Sigmoid colon (tissue), 4 donors: Measurements from ENCODE around the gene RGS8.
"Not testable (repeated sequence)": the region's sequence is repeated elsewhere in the genome, so short reads cannot be mapped to it uniquely, and the experiment has no call there.

ENCODE experiments used
- EP300 ChIP-seq, 4 donors: sonication (generic); formaldehyde crosslinking; IDR thresholded peaks; one replicate each; pipeline ENCODE4 v1.6.1; 2017; ENCODE audit warnings: antibody characterized with exemption in 4 of 4
- POLR2A ChIP-seq, 2 donors: fragments of 450-650 bp; IDR thresholded peaks; one replicate each; pipeline ENCODE4 v1.6.1; 2016; ENCODE audit warnings: antibody characterized with exemption in 2 of 2, mild to moderate bottlenecking in 2 of 2, moderate library complexity in 2 of 2
- POLR2AphosphoS5 ChIP-seq, 4 donors: sonication (generic); formaldehyde crosslinking; IDR thresholded peaks; one replicate each; pipeline ENCODE4 v1.6.1; 2017; ENCODE audit warnings: antibody characterized with exemption in 4 of 4
- TF ChIP-seq, protein P1 (sequence below), 4 experiments: fragments of 450-650 bp in 3 of 4; fragments of 200-600 bp in 1 of 4; IDR thresholded peaks; one replicate each; pipeline ENCODE4 v1.5.1; 2016 to 2019; ENCODE audit warnings: antibody characterized with exemption in 4 of 4, mild to moderate bottlenecking in 3 of 4, moderate library complexity in 2 of 4

DNA sequence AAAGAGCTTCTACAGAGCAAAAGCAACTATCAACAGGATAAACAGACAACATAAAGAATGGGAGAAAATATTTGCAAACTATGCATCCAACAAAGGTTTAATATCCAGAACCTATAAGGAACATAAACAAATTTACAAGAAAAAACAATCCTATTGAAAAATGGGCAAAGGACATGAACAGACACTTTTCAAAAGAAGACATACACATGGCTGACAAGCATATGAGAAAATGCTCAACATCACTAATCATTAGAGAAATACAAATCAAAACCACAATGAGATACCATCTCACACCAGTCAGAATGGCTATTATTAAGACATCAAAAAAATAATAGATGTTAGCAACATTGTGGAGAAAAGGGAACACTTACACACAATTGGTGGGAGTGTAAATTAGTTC, 8.8 kb upstream of the RGS8 start:
- TF ChIP-seq, protein P1, sequence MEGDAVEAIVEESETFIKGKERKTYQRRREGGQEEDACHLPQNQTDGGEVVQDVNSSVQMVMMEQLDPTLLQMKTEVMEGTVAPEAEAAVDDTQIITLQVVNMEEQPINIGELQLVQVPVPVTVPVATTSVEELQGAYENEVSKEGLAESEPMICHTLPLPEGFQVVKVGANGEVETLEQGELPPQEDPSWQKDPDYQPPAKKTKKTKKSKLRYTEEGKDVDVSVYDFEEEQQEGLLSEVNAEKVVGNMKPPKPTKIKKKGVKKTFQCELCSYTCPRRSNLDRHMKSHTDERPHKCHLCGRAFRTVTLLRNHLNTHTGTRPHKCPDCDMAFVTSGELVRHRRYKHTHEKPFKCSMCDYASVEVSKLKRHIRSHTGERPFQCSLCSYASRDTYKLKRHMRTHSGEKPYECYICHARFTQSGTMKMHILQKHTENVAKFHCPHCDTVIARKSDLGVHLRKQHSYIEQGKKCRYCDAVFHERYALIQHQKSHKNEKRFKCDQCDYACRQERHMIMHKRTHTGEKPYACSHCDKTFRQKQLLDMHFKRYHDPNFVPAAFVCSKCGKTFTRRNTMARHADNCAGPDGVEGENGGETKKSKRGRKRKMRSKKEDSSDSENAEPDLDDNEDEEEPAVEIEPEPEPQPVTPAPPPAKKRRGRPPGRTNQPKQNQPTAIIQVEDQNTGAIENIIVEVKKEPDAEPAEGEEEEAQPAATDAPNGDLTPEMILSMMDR (IDR thresholded peaks at IDR 0.05), result not testable (repeated sequence)
- not testable (repeated sequence) for TF ChIP-seq POLR2A, EP300, POLR2AphosphoS5 (IDR thresholded peaks at IDR 0.05)
